GM23248 (cell line): ENCODE data around the gene DCD. TPM values are rescaled to one million over a fixed set of nuclear protein-coding genes. Genes with fewer than 3 reads are reported as not detected.

Experiments
- DNase-seq: peaks from one replicate; pipeline ENCODE4 v3.0.0-alpha.2; 2015
- H2AFZ ChIP-seq: fragments of 200-600 bp; sonication (generic); 2 replicates; pipeline ENCODE4 v1.6.1; 2016; ENCODE audit warnings: antibody characterized with exemption
- H3F3A ChIP-seq: fragments of 200-600 bp; sonication (generic); 2 replicates; pipeline ENCODE4 v1.6.1; 2016; ENCODE audit warnings: mild to moderate bottlenecking, antibody characterized with exemption, mixed run types; ENCODE audit not compliant: insufficient read depth
- H3K27ac ChIP-seq: fragments of 200-600 bp; sonication (generic); 2 replicates; pipeline ENCODE4 v1.5.1; 2016; ENCODE audit warnings: mild to moderate bottlenecking
- H3K27me3 ChIP-seq: fragments of 200-600 bp; sonication (generic); replicated peaks from 2 replicates; pipeline ENCODE4 v1.6.1; 2016; ENCODE audit warnings: mild to moderate bottlenecking; ENCODE audit not compliant: insufficient read depth
- H3K36me3 ChIP-seq: fragments of 200-600 bp; sonication (generic); 2 replicates; pipeline ENCODE4 v1.6.1; 2016; ENCODE audit warnings: low read depth, mild to moderate bottlenecking
- H3K4me1 ChIP-seq: fragments of 200-600 bp; sonication (generic); 2 replicates; pipeline ENCODE4 v1.6.1; 2016; ENCODE audit warnings: mild to moderate bottlenecking; ENCODE audit not compliant: insufficient read depth
- H3K4me2 ChIP-seq: fragments of 200-600 bp; sonication (generic); one replicate; pipeline ENCODE4 v1.6.1; 2016; ENCODE audit warnings: mild to moderate bottlenecking; ENCODE audit not compliant: unreplicated experiment
- H3K4me3 ChIP-seq: fragments of 200-600 bp; sonication (generic); 2 replicates; pipeline ENCODE4 v1.5.1; 2016; ENCODE audit warnings: mild to moderate bottlenecking
- H3K79me2 ChIP-seq: fragments of 200-600 bp; sonication (generic); 2 replicates; pipeline ENCODE4 v1.6.1; 2016; ENCODE audit warnings: mild to moderate bottlenecking; ENCODE audit not compliant: insufficient read depth
- H3K9ac ChIP-seq: fragments of 200-600 bp; sonication (generic); 2 replicates; pipeline ENCODE4 v1.6.1; 2016; ENCODE audit warnings: mild to moderate bottlenecking
- H3K9me2 ChIP-seq: fragments of 200-600 bp; sonication (generic); 2 replicates; pipeline ENCODE4 v1.6.1; 2016; ENCODE audit warnings: mixed run types, mild to moderate bottlenecking, moderate library complexity; ENCODE audit not compliant: insufficient read depth
- H3K9me3 ChIP-seq: fragments of 200-600 bp; sonication (generic); one replicate; pipeline ENCODE4 v1.6.1; 2017; ENCODE audit warnings: low read depth
- H4K20me1 ChIP-seq: fragments of 200-600 bp; sonication (generic); 2 replicates; pipeline ENCODE4 v1.6.0; 2016; ENCODE audit not compliant: insufficient read depth
- EZH2 ChIP-seq: fragments of 200-600 bp; sonication (generic); IDR thresholded peaks from 2 replicates; pipeline ENCODE4 v1.6.1; 2018; ENCODE audit warnings: antibody characterized with exemption, mild to moderate bottlenecking; ENCODE audit not compliant: insufficient read depth, poor library complexity, severe bottlenecking
- EZH2phosphoT487 ChIP-seq: fragments of 200-600 bp; sonication (generic); IDR thresholded peaks from 2 replicates; pipeline ENCODE4 v1.6.1; 2018; ENCODE audit warnings: antibody characterized with exemption, moderate library complexity, mild to moderate bottlenecking, low read depth; ENCODE audit not compliant: insufficient read depth
- WGBS, 2 experiments: methylation state at CpG; one replicate each; pipeline ENCODE4 v1.1.6; 2015 to 2017; ENCODE audit warnings: low lambda C conversion rate in 2 of 2, low coverage in 1 of 2; ENCODE audit errors: missing lambda C conversion rate in 2 of 2; 5-methylcytosine and 5-hydroxymethylcytosine counted together
- in situ Hi-C: fragments of 300-500 bp; cut with MboI; formaldehyde crosslinking; loops from 2 replicates; pipeline ENCODE4 v1.15.0; 2020
- polyA plus RNA-seq: library from polyadenylated mRNA; unstranded; fragments of >200 nt; fragmentation: Nextera tagmentation; extraction: Ambion mirVana; gene quantifications from 2 replicates; pipeline ENCODE4 v1.2.1, GENCODE V29; 2016
- total RNA-seq: library from RNA; depleted of rRNA; stranded (reverse); fragments of >200 nt; shearing (Covaris generic); gene quantifications from 2 replicates; pipeline ENCODE4 v1.2.3, GENCODE V29; 2014

DCD gene
- total and polyA plus RNA-seq, 2 experiments from 2014 or later = not detected

DNA sequence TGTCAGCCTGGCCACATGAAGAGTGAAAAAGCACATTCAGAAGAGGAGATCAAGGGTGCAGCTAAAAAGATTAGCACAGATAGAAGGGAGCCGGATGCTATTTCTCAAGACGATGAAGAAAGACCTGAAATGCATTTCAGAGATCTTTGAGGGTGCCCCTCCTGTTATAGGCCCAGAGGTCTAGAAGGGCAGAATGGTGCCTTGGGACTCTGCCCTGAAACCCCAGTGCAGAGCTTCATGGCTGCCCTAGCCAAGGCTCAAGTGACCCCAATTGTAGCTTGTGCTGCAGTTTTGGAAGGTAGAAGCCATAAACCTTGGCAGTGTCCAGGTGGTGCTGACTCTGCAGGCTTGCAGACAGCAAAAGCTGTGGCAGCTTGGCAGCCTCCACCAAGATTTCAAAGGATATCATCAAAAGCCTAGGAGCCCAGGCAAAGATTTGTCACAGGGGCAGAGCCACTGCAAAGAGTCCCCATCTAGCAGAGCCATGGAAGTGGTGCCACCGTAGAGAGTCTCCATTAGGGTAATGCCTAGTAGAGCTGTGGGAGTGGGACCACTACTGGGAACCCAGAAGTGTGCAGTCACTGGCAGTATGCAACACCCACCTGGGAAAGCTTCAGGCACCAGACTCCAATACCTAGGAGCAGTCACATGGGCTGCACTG, 19.8 kb downstream of the DCD start:
- no peaks in the 10 kb centered on the region for H4K20me1 ChIP-seq
- in situ Hi-C loops = no loop called here
- H3K79me2 ChIP-seq = no peaks in the 10 kb centered on the region
- H3K36me3 ChIP-seq = no peaks in the 10 kb centered on the region
- no peaks in the 10 kb centered on the region for H3K9me2 ChIP-seq
- no peak overlapping the region for H3K4me2 ChIP-seq
- no peak overlapping the region for H2AFZ ChIP-seq
- H3K27ac ChIP-seq = no peak overlapping the region
- no peaks in the 10 kb centered on the region for H3K9me3 ChIP-seq
- H3K27me3 ChIP-seq = peaks cover 18% of the 10 kb centered on the region
- H3K9ac ChIP-seq = no peak overlapping the region
- H3K4me3 ChIP-seq = no peak overlapping the region
- H3K4me1 ChIP-seq = no peaks in the 10 kb centered on the region
- no peaks in the 10 kb centered on the region for H3F3A ChIP-seq
- 26 to 42% methylated on average over 3 of the region's 3 CpGs for WGBS, 2 experiments
- TF ChIP-seq EZH2phosphoT487 = no peak
- no peak for TF ChIP-seq EZH2
- no peak for DNase-seq

DNA sequence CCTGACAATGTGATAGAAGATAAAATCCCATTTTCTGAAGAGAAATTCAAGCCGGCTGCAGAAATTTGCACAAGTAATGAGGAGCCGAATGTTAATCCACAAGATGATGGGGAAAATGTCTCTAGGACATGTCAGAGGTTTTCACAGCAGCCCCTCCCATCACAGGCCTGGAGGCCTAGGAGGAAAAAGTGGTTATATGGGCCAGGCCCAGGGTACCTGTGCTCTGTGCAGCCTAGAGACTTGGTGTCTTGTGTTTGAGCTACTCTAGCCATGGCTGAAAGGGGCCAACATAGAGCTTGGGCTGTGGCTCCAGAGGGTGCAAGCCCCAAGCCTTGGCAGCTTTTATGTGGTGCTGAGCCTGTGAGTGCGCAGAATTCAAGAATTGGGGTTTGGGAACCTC, 20.9 kb downstream of the DCD start:
- 33 to 43% methylated on average over 3 of the region's 3 CpGs for WGBS, 2 experiments
- DNase-seq = no peak
- TF ChIP-seq EZH2 (no peak), EZH2phosphoT487 (no peak)
- H3K9ac ChIP-seq = no peak overlapping the region
- H3K9me2 ChIP-seq = no peaks in the 10 kb centered on the region
- H4K20me1 ChIP-seq = no peaks in the 10 kb centered on the region
- H3K27me3 ChIP-seq = peaks cover 25% of the 10 kb centered on the region
- H3K27ac ChIP-seq = no peak overlapping the region
- no peaks in the 10 kb centered on the region for H3K9me3 ChIP-seq
- no peak overlapping the region for H3K4me3 ChIP-seq
- H3K4me2 ChIP-seq = no peak overlapping the region
- no peaks in the 10 kb centered on the region for H3K36me3 ChIP-seq
- no peak overlapping the region for H2AFZ ChIP-seq
- no peaks in the 10 kb centered on the region for H3F3A ChIP-seq
- in situ Hi-C loops = no loop called here
- H3K79me2 ChIP-seq = no peaks in the 10 kb centered on the region
- no peaks in the 10 kb centered on the region for H3K4me1 ChIP-seq

DNA sequence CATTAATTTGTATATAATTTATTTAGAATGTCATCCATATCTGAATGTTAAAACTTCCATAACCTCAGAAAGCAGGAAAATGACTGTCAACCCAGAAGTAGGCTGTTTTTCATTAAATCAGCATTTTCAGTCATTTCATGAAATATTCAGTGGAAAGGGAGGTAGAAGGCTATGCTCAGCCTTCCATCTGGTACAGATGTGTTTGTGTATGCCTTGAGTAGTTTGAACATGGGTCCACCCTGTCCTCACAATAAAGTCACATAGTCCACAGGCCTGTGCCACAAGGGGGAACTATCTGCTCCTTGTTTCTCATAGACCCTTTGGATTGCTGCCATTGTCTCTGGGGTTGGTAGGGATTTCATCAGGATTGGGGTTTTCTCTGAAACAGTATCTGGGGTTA, 22.6 kb downstream of the DCD start:
- Histone ChIP-seq H3K4me3 (no peak overlapping the region), H3K79me2 (no peaks in the 10 kb centered on the region), H3K27me3 (peaks cover 40% of the 10 kb centered on the region), H2AFZ (no peak overlapping the region), H3K4me2 (no peak overlapping the region), H3K9me2 (no peaks in the 10 kb centered on the region), H3K4me1 (no peaks in the 10 kb centered on the region), H3F3A (no peaks in the 10 kb centered on the region), H3K36me3 (no peaks in the 10 kb centered on the region), H4K20me1 (no peaks in the 10 kb centered on the region), H3K9ac (no peak overlapping the region), H3K27ac (no peak overlapping the region), H3K9me3 (no peaks in the 10 kb centered on the region)
- TF ChIP-seq EZH2 = no peak
- TF ChIP-seq EZH2phosphoT487 = no peak
- in situ Hi-C loops = no loop called here
- DNase-seq = no peak

DNA sequence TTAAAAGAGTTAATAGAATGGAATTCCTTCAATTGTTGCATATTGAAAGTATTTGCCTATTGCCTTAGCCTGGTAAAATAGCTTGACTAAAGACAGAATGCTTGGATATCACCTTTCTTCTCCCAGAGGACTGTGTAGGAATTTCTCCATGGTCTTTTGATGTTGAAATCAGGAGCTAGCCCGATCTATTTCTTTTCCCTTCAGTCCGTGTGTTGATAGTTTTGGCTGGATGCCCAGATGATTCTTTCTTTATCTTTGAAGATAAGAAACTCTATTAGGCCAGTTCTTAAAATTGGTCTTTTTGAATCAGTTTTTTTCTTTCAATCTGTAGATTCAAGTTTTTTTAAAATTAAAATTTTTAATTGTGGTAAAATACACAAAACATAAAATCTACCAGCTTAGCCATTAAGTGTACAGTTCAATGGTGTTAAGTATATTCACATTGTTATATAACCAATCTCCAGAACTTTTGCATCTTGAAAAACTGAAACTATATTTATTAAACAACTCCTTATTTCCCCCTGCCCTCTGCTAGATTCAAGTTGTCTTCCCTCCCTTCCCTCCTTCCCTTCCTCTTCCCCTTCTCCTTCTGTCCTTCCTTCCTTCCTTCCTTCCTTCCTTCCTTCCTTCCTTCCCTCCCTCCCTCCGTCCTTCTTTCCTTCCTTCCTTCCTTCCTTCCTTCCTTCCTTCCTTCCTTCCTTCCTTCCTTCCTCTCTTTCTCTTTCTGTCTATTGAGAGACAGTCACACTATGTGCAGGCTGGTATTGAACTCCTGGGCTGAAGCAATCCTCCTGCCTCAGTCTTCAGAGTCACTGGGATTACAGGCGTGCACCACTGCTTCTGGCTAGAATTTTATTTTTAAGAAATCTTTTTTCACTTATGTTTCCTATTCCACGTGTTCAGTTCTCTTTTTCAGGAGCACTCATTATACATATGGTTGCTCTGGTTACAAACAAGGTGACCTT, 23.6 kb downstream of the DCD start:
- H3K4me2 ChIP-seq = no peak overlapping the region
- H4K20me1 ChIP-seq = no peaks in the 10 kb centered on the region
- no peaks in the 10 kb centered on the region for H3F3A ChIP-seq
- H3K36me3 ChIP-seq = no peaks in the 10 kb centered on the region
- in situ Hi-C loops = no loop called here
- TF ChIP-seq EZH2 (no peak), EZH2phosphoT487 (no peak)
- no peak for DNase-seq
- H2AFZ ChIP-seq = no peak overlapping the region
- no peaks in the 10 kb centered on the region for H3K9me2 ChIP-seq
- H3K9ac ChIP-seq = no peak overlapping the region
- peaks cover 41% of the 10 kb centered on the region for H3K27me3 ChIP-seq
- no peaks in the 10 kb centered on the region for H3K79me2 ChIP-seq
- WGBS, 2 experiments = 1% methylated on average over 4 to 5 of the region's 5 CpGs
- no peak overlapping the region for H3K27ac ChIP-seq
- H3K4me3 ChIP-seq = no peak overlapping the region
- H3K9me3 ChIP-seq = no peaks in the 10 kb centered on the region
- no peaks in the 10 kb centered on the region for H3K4me1 ChIP-seq
